Hematopoietic multipotent progenitor cell treated with erythropoietin and hydrocortisone succinate and interleukin-3 and kit ligand, for 6 days (in vitro differentiated cells): ENCODE results near the gene LEMD1.
"Not testable (repeated sequence)": the region's sequence is repeated elsewhere in the genome, so short reads cannot be mapped to it uniquely, and the experiment has no call there.

Experiments used
- DNase-seq: peaks from one replicate; pipeline ENCODE4 v3.0.0-alpha.2; 2015

LEMD1 gene

GRCh38 chr1:205445646-205445935 is 23.7 kb upstream of the LEMD1 start:
- no peak for DNase-seq

DNA sequence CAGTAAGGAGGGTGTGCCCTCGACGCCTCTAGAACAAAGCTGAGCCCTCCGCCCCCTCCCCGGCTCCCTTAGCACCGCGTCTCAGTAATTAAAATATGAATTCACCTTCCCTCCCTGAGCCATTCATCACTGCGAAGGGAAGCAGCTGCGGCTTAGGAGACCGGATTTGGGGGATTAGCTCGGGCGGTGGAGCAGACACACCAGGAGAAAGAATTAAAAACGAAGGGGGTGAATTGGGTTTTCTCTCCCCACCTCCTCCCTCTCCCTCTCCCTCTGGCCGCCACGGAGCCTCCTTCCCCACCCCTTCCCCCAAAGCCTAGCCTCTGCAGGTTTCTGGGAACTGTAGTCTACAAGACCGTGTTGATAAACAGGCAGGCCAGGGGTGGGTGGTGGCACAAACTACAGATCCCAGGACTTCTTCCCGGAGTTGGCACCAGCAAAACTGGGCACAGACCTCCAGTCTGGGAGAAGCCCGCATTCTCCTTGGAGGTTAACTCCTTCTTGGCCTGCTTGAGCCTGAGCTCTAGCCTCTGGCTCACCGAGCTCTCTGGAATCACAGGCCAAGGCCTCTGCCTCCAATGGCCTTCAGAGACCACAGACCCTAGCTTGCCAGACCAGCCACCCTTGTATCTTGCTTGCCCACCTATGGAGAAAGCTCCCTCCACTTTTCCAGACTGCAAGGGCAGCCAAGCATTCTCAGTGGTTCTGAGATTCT is 23.2 kb upstream of the LEMD1 start:
- DNase-seq: no peak

GRCh38 chr1:205444300-205444930 is 22.6 kb upstream of the LEMD1 start:
- no peak for DNase-seq

DNA sequence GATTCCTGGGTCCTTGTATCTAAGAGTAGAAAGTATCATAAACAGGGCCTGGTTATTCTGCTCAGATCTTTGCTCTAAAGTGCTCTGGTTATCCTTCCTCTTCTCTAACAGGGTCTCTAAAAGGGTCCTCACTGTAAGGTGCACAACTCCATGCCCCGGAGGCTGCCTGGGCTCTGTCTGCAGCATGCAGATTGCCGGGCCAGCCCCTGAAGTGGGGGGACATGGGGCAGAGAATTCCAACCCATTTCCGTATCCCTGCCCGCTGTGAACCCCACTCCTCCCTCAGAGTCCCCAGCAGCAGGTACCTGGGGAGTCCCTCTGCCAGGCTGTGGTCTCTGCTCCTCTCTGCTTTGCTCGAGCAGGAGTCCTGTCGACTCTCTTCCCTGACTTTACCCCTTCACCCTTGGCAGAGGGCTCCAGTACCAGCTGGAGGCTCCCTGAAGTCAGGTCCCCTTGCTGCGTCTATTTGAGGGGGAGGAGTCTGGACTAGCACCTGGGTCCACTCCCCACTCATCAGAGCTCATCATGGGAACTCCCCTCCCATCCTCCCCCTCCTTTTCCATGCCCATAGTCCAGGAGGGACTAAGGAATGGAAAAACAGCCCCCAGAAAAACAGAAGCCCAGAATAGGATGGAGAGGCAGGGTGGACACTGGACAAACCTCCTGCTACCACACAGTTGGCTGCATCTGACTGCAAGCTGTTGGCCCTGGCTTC is 21.9 kb upstream of the LEMD1 start:
- DNase-seq: no peak

DNA sequence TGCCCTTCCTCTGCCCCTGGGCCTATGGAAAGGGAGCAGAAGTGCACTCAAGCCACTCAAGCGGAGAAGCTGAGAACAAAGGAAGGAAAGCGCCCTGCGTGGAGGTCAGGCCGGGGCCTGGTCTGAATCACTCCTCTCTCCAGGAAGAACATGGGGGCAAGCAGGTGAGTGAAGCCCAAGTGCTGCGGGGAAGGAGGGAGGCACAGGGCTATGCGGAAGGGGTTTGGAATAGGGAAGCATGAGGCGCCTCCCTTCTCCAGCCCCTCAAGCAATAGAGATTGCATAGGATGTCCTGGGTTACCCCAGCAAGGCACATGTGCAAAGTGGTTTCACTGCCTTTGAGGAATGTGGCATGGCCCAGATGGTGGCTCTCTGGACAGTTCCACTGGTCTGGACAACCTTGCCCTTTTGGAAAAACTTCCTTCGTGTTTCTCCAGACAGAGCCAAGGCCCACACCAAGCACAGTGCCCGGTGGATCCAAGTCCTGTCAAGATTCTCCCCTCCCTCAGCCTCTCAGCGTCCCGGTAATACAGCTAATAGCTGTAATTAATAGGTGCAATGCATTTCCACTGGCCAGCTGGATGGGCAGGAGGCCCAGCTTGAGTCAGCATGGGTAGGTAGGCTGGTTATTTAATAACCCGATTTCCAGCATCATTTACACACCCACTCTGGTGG is 20.3 kb upstream of the LEMD1 start:
- DNase-seq: no peak

- no peak for DNase-seq
Observed at GRCh38 chr1:205441716-205442050, 19.8 kb upstream of the LEMD1 start.

DNA sequence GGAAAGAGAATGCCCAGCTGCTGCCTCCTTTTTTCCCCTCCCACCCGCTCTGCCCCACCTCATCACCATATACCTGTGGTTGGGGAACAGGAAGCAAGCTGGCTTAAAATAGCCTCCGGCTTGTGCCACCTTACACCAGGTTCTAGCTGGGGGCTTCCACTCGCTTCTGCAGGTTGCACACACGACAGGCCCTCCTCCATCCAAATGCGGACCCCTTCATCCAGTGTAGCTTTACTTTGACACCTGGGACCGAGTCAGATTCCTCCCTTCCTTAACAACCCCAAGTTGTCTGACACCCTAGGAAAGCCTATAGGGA is 19.4 kb upstream of the LEMD1 start:
- no peak for DNase-seq

GRCh38 chr1:205440476-205441317 is 18.8 kb upstream of the LEMD1 start:
- DNase-seq: peak; percentile 49

- DNase-seq: no peak
Observed at GRCh38 chr1:205440121-205440475, 18.2 kb upstream of the LEMD1 start.

- peak; percentile 70 for DNase-seq
Observed at GRCh38 chr1:205438213-205439158, 16.6 kb upstream of the LEMD1 start.

GRCh38 chr1:205437570-205437969 is 15.7 kb upstream of the LEMD1 start:
- no peak for DNase-seq

DNA sequence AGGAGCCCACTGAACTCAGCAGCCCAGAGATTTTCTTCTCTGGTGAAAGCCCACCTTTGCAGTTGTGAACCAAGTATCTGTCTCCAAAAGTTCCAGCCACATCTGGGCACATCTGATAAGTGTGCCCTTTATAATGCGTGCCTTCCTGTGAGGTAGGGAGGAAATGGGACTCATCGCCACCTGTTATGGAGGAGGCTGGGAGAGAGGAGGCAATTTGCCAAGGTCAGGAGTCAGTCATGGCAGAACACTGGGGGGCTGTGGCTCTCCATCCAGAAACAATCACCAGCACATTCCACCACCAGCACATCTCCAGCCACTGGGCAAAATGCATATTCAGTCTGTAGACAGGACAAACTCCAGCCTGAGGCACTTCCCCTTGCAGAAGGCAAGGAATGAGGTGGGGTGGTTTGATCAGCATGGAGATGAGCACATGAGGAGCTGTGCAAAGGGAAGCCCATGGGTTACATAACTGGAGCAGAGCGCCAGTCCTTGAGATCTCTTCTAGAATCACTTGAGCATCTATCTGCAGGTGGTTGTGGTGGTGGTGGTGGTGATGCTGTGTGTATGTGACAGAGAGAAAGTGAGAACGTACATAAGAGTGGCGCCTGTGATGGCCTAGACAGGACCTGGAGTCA is 15.0 kb upstream of the LEMD1 start:
- DNase-seq: no peak

DNA sequence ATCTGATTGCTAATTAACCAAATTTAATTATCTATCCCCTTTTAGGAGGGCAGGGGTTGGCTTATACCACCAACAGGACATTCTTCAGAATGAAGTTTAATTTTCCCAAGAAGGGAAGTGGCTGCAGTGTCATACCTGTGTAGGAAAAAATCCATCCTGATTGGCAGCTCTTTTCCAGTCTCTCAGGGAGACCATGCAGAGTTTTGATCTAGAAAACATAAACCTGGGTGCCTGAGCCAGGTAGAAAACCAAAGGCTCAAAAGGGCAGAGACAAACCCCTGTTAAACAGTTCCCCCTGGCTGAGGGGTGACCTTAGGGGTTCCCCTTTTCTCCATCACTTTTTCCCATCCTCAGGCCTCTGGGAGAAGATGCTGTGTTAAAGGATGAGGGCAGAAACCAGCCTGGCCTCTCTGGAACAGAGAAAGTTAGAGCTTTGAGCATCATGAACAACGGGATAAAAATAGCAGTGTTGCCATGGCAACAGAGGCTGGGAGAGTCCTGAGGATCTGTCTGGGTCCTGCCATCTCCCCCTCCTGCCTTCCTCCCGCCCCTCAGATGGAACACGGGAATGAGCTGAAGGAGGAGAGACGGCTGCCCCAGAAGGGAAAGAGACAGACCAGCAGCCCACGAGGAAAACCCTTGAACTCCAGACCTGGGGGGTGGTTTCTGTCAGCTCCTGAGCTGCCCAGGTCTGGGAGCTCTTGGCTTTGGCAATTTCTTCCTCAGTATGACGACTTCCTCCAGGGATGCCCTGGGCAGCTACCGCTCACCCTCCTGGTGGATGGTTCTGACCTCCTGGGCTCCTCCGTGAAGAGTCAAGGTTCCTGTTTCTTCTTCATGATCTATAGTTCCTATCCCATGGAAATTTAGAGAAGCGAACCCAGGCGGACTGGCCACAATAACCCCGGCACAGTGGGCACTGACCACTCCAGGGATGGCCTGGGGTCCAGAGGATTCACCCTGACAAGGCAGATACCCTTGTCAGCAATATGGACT is 14.0 kb upstream of the LEMD1 start:
- no peak for DNase-seq

- DNase-seq: no peak
Observed at GRCh38 chr1:205434738-205435137, 12.9 kb upstream of the LEMD1 start.

DNA sequence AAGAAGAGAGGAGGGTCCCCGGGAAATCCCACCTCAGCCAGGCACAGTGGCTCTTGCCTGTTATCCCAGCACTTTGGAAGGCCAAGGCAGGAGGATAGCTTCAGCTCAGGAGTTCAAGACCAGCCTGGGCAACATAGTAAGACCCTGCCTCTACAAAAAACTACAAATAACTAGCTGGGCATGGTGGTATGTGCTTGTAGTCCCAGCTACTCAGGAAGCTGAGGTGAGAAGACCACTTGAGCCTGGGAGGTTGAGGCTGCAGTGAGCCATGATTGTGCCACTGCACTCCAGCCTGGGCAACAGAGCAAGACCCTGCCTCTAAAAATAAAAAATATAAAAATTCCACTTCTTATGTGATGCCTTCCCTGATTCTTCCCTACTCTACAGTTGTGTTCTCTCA is 10.8 kb upstream of the LEMD1 start:
- not testable (repeated sequence) for DNase-seq

DNA sequence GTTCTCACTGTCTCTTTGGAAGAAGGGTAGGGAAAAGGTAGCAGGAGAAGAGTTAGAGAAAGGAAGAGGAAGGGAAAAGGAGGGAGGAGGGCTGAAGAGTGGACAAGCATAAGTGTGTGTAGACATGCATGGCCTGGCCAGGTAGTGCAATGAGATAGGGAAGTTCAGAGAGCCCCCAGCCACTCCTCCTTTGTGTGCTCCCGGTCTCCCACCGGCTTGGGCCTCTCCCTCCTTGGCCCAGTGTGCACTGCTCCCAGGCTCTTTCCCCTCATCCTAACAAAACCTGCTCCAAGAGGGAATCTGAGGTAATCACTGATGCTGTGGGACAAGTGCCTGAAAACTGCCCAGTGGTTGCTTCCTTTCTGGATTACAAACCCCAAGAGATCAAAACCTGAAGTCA is 10.3 kb upstream of the LEMD1 start:
- no peak for DNase-seq

DNA sequence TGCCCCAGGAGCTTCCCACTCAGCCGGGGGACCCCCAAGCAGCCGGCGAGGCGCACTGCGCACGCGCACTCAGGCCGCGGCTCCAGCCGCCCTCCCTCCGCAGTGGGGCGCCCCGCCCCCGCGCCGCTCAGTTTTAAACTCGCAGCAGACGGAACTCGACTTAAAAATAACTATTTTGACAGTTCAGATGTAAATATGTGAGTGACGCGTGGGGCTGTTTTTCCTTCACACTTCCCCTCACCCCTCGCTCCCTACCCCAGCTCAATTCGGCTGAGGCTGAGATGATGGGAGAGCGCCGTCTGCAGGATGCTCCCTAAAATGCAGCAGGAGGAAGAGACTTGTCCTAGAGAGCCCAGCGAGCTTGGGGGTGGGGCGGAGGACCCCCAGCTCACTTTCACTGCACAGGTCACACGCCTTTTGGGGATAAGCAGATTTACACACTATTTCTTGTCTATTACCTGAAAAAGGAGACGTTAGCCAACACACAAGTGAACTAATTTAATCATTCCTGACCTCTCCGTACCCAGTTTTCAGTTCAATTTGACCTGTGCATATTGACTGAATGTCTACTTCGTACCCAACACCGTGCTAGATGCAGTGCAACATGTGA is 8.9 kb upstream of the LEMD1 start:
- DNase-seq: peak; percentile 55

DNA sequence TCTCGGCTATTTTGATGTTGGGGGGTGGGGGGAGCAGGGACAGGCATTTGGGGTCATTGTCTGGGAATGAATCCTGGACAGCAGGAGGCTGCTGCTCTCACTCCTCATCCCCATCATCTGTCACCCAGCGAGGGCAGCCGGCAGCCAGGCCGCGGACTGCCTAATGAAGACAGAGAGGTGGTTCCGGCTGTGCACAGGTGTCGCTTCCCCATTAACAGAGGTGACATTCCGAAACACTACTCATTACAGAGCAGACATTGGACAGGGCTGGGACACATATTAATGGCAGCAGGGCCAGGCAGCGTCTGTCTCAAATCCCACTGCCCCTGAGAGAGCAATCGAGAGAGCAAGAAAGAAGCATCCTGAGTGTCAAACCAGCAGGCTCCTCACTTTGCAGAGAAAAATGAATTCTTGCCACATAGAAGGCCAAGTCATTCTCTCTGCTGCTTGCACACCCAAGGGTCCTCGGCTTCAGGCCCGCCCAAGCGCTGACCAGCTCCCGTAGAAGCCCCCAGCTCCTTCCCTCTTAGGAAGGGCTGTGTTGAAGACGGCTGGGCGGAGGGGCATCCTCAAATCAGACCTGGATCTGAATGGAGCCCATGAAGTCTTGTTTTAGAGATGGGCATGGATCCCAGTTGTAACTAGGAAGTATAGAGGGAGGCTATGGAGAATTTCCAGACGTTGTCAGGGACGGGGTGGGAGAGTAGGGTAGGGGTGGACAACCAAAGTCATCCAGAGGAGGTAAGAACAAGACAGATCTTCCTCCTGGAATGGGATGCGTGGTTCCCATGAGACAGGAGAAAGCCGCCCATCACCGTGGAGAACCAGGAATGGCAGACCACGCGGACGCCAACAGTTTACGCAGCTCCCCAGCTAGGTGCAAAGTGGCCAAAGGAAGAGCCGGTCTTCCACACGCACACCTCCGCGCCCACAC is 8.2 kb upstream of the LEMD1 start:
- no peak for DNase-seq
